ENCODE data around the gene HOTAIR. TPM values are rescaled to one million over a fixed set of nuclear protein-coding genes. Genes with fewer than 3 reads are reported as not detected.

Gene HOTAIR
- total RNA-seq, 1 donor from 2014 or later = not detected

DNA sequence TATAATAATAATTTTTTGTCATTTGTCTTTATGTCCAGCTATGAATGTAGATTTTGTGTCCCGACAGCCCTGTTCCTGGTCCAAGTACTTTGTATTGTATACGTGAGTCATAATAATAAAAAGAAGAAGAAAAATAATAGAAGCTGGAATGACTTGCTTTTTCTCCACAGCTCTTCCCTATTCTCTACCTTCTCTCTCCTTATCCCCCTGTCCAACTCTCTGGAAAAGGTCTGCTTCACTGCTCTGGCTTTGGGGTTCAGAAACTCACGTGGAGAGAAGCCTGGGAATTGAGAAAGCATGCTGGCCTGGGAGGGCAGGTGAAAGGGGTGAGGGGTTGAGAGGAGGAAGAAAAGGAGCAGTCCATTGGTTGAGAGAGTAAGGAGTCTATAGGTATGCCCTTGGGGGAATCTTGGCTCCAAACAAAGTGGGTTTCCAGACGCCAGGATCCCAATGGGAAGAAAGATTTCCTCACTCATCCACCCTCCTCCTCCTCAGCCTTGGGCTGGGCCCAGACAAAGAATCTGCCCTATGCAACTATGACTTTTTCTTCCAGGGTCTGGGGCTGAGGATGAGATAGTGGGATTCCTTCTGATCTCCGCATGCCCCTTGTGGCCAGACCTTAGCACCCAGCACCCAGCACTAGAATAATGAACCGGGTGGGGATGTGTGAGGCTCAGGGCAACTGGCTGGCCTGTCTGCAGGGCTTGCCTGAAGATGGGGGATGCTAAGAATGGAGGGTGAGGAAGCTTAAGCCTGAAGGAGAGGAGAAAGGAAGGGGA lies 38.1 kb upstream of the HOTAIR start:
- intact Hi-C loops (cut with micrococcal nuclease) = no loop called here
- no peak for DNase-seq
- ATAC-seq = no peak

DNA sequence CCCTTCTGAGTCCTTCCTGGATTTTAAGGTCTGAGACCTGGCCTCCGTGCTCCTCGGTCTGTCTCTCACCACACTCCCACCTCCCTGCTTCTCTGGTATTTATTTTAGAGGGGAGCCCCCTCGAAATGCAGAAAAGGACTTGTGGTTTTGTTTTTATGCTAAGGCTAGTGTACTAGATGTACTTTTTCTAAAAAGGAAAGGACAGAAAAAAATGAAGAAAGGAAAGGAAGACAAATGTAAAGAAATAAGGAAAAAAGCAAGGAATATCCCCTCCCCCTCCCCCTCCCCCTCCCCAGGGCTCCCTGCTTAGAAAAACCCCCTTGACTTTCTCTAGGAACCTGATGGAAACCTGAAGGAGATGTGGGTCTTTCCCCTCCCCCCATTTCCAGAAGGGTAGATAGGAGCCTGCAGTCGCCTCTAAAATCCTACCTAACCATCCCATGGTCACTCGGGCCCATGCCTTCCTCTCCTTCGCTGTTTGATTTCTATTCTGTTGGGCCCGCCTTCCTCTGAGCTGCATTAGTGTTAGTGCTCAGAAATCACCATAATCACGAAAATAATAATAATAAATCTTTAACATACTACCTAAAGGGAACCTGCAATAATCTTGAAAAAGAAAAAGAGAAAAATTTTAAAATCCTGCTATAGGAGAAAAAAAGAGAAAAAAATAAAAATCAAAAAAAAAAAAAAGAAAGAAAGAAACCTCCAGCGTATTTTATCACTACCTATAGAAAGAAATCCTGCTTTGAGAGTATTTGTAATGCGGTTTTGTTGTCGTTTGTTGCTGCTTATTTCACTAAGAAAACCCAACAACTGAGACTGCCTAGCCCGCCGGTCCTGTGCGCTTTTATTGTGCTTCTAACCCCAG lies 37.1 kb upstream of the HOTAIR start:
- intact Hi-C loops (cut with micrococcal nuclease) = no loop called here
- DNase-seq (no peak), ATAC-seq (no peak)

DNA sequence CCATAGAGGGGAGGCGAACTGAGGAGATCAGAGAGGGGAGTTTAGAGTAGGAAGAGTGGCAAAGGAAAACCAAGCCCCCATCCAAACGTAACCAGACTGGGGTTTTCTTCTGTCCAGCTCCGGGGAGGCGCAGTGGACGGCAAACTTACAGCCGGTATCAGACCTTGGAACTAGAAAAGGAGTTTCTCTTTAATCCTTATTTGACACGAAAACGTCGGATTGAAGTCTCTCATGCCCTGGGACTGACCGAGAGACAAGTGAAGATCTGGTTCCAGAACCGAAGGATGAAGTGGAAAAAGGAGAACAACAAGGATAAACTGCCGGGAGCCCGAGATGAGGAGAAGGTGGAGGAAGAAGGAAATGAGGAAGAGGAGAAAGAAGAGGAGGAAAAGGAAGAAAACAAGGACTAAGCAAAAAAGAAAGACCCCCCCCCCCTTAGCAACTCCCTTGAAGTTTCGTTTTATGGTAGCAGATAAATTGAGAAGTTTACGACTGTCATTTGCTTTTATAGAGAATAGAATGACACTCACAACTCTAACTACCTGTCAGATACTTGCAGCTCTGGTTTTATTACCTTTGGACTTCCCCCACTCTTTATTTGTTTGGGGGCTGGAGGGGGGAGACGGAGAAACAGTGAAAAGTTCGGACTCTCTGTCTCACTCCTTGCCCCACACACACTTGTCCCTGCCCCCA lies 36.4 kb upstream of the HOTAIR start:
- ATAC-seq (no peak), DNase-seq (no peak)
- intact Hi-C loops (cut with micrococcal nuclease) = no loop called here

DNA sequence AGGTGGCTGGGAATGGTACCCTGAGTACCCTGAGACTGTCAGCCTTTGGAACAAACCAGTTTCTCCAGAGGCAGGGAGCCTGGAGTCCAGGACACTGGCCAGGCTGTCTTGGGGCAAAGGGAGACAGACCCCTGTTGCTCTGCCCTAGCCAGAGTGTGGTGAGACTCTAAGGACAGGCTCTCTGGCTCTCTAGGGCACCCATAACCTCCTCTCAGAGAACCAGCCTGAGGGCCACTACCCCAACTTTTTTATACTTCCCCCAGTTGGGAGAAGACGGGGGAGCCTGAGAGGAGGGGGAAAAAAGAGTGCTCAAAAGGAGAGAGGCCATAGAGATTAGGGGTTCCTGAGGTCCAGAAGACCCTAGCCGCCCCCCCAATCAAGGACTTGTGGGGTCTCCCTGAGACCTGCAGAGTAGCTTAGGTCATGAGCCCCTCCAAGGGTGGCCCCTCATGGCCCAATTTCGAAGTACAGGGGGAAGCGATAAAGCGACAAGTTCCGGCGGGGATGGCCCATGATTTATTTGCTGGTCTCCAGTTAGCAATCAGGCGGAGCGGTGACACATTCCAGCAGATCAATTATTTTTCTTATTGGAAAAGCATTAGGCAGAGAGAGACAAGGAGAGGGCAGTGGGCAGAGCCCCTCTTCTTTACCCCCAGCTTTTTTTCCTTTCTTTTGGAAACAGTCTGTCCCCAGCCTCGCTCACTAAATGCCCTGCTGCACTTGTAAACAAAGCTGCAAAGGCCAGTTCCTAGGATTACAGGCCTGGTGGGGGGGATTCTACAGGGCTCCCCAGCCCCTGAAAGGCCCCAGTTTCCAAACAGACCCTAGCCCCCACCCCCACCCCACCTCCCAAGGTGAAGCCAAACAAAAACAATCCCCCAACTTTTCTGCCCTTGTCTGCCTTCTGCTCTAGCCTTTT lies 35.6 kb upstream of the HOTAIR start:
- ATAC-seq = no peak
- DNase-seq = no peak
- intact Hi-C loops (cut with micrococcal nuclease) = no loop called here

DNA sequence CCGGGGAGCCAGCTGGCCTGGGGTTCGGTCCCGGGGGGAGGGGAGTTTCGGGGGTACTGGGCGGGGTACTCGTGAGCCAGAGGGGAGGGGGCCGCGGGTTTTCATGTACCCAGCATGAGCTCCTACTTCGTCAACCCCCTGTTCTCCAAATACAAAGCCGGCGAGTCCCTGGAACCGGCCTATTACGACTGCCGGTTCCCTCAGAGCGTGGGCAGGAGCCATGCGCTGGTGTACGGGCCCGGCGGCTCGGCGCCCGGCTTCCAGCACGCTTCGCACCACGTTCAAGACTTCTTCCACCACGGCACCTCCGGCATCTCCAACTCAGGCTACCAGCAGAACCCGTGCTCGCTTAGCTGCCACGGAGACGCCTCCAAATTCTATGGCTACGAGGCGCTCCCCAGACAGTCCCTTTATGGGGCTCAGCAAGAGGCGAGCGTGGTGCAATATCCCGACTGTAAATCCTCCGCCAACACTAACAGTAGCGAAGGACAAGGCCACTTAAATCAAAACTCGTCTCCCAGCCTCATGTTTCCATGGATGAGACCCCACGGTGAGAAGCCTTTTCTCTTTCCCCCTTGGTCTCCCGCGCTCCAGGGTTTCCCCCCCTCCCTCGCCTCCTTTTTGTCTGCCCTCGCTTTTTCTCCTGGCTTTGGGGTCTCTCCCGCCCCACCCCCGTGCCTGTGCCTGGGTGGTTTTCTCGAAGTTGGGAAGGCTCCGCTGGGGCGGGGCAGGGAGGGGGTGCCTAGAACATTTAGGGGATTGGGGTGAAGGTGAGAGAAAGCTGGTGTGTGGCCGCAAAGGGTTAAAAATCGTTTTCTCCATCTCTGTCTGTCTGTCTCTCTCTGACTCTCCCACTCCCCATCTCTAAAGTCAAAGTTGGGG lies 34.7 kb upstream of the HOTAIR start:
- intact Hi-C loops (cut with micrococcal nuclease) = loop anchor here (5.0 kb wide), 1 partner anchor 193 kb away; no protein-coding TSS in a partner anchor
- DNase-seq (no peak), ATAC-seq (no peak)

GRCh38 chr12:54008260-54008552 lies 33.5 kb upstream of the HOTAIR start:
- DNase-seq (no peak), ATAC-seq (no peak)
- intact Hi-C loops (cut with micrococcal nuclease) = loop anchor here (5.0 kb wide), 1 partner anchor 194 kb away; no protein-coding TSS in a partner anchor

GRCh38 chr12:54007538-54008259 lies 32.9 kb upstream of the HOTAIR start:
- ATAC-seq (no peak), DNase-seq (no peak)
- intact Hi-C loops (cut with micrococcal nuclease) = loop anchor here (5.0 kb wide), 1 partner anchor 195 kb away; no protein-coding TSS in a partner anchor

- ATAC-seq = peak; percentile 22
- intact Hi-C loops (cut with micrococcal nuclease) = loop anchor here (5.0 kb wide), 1 partner anchor 196 kb away; no protein-coding TSS in a partner anchor
- no peak for DNase-seq
Measured at GRCh38 chr12:54006559-54007220, 31.9 kb upstream of the HOTAIR start.

- intact Hi-C loops (cut with micrococcal nuclease) = loop anchor here (5.0 kb wide), 1 partner anchor 196 kb away; no protein-coding TSS in a partner anchor
- ATAC-seq (peak; percentile 96), DNase-seq (peak; percentile 92)
Measured at GRCh38 chr12:54005853-54006558, 31.3 kb upstream of the HOTAIR start.

- no peak for ATAC-seq
- intact Hi-C loops (cut with micrococcal nuclease) = loop anchor here (5.0 kb wide), 1 partner anchor 197 kb away; no protein-coding TSS in a partner anchor
- no peak for DNase-seq
Measured at GRCh38 chr12:54005531-54005852, 30.7 kb upstream of the HOTAIR start.

DNA sequence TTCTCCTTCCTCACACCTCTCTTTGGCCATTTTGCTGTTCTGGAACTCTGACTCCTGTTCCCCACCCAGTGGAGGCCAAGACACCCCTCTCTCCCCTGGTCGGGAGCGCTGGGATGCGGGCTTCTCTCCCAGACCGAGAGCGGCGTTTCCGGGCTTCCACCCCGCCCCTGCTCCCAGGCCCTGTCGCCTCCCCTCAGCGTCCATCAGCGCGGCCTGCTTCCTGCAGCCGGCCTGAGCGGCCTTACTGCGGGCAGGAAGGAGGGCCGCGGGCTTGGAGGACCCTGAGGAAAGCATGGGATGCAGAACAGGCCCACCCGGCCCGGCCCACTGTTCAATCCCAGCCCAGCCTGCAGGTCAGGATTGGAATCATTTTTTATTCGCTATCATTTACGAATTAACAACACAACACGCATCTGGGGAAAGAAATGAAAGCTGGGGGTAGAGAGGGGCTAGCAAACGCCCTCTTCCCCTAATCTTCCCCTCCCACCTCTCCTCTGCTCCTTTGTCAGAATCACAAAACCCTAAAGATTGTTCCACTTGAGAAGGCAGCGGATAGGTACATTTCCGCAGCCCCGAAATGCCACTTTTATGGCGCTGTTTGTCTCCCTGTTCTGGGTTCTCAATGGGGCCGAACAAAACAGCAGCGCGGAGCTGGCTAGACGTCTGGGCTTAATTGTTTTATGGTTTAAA lies 30.2 kb upstream of the HOTAIR start:
- ATAC-seq = no peak
- intact Hi-C loops (cut with micrococcal nuclease) = loop anchor here (5.0 kb wide), 1 partner anchor 197 kb away; no protein-coding TSS in a partner anchor
- DNase-seq = no peak

GRCh38 chr12:54004063-54004840 lies 29.5 kb upstream of the HOTAIR start:
- intact Hi-C loops (cut with micrococcal nuclease) = no loop called here
- ATAC-seq (no peak), DNase-seq (no peak)

GRCh38 chr12:54003625-54004024 lies 28.9 kb upstream of the HOTAIR start:
- DNase-seq = no peak

DNA sequence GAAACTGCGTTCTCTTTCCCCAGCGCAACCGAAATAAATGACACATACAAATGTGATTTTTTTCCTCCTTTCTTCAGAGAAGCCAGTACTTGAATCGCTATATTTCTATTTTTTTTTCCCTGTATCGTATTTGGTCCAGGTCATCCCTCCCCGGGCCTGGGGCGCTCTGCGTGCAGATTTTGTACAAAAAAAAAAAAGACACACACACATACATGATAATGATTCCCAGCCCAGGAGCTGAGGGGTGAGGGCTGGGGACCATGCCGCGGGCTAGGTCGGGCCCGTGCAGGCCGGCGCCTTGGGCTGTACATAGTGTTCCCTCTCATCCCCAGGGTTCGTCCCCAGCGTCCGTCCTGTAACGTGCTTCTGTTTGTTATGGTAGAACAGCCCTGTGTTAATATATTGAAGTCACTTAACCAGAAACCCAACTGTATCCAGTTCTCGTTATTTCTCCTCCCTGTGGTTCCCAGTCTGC lies 28.2 kb upstream of the HOTAIR start:
- intact Hi-C loops (cut with micrococcal nuclease) = no loop called here
- DNase-seq (no peak), ATAC-seq (no peak)

More at GRCh38 chr12:54003625-54004024, 28.9 kb upstream of the HOTAIR start:
- no peak for ATAC-seq
- intact Hi-C loops (cut with micrococcal nuclease) = no loop called here

Measured in left ventricle myocardium superior (tissue), 1 donor.